HG03103 (cell line): ENCODE data around the gene CTSD.

Experiments
- ATAC-seq: cut with Tn5 transposase; IDR thresholded peaks from one replicate; pipeline ENCODE4 v1.9.1; 2021; ENCODE audit warnings: low read depth; ENCODE audit not compliant: unreplicated experiment

CTSD gene

GRCh38 chr11:1746511-1746931, 17.2 kb downstream of the CTSD start:
- no peak for ATAC-seq

DNA sequence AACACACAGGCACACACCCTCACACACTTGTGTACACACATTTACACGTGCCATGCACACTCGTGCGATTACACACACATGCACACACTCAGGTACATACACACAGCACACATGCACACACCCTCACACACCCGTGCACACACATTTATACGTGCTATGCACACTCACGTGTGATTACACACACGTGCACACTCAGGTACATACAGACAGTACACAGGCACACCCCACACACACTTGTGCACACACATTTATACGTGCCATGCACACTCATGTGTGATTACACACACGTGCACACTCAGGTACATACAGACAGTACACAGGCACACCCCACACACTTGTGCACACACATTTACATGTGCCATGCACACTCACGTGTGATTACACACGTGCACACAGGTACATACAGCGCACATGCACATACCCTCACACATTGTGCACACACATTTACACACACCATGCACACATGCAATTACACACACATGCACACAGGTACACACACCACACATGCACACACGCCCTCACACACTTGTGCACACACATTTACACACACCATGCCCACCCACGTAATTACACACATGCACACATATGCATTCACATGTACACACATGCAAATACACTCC, 17.9 kb downstream of the CTSD start:
- ATAC-seq, result no peak

- ATAC-seq, result no peak
Measured at GRCh38 chr11:1744891-1745700, 18.6 kb downstream of the CTSD start.

DNA sequence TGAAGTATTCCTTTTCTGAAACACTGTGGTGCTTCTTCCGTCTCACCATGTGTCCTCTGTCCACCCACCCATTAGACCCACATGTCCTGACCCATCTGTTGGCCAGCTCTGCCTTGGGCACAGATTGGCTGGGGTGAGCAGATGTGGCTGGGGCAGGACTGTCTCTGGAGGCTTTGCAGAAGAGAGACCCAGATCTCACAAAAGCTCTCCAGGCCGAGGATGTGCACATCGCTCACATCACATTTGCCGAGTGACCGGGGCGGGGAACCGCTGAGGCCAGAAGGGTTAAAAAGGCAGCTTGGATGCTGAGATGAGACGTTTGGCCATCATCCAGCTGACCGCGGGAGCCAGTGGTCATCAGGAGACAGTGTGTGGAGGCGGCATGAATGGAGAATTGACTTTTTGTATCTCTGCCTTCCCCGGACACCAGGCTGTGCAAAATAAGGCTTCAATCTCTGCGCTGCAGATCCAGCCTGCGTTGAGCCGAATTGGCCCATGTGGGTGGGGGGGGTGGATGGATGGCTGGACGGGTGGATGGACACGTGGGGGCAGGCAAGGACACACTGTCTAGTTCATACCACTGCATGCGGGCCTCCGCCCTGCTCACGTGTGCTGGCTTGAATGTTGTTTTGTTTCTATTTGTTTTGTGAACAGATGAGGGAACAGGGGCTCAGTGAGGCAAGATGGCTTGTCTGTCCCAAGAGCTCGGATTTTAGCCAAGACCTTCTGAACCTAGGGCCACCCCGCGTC, 19.4 kb downstream of the CTSD start:
- ATAC-seq, result no peak

GRCh38 chr11:1743585-1744136, 20.1 kb downstream of the CTSD start:
- no peak for ATAC-seq

DNA sequence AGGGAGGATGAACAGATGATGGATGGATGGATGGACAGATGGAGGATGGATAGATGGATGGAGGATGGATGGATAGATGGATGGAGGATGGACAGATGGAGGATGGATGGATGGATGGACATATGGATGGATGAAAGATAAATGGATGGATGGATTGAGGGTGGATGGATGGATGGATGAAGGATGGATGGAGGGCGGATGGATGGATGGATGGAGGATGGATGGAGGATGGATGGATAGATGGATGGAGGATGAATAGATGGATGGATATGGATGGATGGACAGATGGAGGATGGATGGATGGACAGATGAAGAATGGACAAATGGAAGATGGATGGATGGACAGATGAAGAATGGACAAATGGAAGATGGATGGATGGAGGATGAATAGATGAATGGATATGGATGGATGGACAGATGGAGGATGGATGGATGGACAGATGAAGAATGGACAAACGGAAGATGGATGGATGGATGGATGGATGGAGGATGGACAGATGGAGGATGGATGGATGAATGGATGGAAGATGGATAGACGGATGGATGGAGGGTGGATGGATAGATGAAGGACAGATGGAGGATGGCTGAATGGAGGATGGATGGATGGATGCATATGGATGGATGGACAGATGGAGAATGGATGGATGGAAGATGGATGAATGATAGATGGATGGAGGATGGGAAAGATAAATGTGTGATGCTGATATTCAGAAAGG, 20.7 kb downstream of the CTSD start:
- no peak for ATAC-seq

DNA sequence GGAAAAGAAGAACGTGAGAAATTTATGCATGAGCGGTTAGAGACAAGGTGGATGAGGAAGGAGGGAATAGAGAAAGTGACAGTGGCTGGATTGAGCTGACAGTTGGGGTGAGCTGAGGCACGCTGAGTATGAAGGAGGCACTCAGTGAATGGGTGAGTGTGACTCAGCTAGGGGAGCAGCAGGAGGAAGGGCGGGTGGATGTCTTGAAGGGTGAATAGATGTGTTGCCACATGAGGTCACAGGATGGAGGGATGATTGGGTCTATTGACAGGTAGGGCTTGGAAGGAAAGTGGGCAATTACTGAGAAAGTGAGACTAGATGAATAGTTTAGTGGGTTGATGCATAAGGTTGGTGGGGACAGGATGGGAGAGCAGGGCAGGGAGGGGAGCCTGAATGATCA, 21.4 kb downstream of the CTSD start:
- no peak for ATAC-seq

DNA sequence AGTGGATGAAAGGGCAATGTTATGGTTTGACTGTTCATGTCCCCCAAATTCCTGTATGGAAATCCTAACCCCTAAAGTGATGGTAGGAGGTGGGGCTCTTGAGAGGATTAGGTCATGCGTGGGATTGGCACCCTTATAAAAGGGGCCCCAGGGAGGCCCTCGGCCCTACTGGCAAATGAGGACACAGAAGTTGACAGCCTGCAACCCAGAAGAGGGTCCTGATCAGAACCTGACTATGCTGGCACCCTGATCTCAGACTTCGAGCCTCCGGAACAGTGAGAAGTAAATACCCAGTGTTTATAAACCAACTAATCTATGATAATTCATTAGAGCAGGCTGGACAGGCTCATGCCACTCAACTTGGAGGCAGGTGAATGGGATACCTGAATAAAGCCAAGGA, 22.0 kb downstream of the CTSD start:
- no peak for ATAC-seq

DNA sequence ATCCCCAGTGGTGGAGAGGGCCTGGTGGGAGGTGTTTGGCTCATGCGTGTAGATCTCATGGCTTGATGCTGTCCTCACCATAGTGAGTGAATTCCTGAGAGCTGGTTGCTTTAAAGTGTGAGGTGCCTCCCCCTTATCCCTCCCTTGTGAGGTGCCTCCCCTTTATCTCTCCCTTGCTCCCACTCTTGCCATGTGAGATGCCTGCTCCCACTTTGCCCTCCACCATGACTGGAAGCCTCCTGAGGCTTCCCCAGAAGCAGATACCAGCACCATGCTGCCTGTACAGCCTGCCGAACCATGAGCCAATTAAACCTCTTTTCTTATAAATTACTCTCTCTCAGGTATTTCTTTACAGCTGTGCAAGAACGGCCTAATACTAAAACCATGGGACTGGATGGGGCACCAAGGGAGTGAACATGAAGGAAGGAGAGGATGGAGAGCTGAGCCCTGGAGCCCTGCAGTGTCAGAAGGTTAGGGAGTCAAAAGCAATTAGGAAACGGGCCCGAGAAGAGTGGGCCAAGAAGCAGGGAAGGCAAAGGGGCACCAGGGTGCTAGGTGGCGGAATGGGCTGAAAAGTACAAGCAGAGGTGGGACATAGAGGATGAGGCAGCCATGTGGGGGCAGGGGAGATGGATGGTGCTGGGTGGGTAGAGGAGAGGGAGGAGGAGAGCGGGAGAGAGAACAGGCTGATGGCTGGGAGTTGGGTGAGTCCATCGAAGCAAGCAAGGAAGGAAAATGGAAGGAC, 22.8 kb downstream of the CTSD start:
- no peak for ATAC-seq

DNA sequence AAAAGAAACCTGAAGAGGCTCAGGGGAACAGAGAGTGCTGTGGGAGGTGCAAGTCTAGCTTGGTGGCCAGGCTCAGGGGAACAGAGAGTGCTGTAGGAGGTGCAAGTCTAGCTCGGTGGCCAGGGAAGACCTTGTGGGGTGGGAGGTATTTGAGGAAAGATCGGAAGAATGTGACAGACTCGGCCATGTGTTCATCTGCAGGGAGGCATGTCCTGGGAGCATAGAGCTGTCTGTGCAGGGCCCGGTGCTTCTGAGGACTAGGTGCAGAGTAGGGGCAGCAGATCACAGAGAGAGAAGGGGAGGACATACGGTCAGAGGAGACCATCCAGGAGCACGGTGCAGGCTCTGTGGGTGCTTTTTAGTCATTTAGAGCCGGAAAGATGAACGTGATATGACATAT, 24.2 kb downstream of the CTSD start:
- ATAC-seq, result no peak

DNA sequence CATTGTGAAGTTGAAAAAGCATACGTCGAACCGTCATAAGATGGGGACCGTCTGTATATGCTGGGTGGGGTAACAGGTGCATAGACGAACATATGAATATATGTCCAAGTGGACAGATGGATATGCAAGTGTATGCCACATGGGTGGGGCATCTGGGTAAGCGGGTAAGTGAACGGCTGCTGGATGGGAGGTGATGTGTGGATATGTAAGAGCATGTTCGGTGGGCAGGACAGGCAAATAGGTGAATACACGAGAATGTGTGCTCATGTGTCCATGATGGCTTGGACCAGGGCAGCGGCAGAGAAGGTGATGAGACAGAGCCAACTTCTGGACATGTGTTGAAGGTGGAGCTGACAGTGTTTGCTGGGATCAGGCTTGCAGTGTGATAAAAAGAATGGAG, 25.3 kb downstream of the CTSD start:
- no peak for ATAC-seq

DNA sequence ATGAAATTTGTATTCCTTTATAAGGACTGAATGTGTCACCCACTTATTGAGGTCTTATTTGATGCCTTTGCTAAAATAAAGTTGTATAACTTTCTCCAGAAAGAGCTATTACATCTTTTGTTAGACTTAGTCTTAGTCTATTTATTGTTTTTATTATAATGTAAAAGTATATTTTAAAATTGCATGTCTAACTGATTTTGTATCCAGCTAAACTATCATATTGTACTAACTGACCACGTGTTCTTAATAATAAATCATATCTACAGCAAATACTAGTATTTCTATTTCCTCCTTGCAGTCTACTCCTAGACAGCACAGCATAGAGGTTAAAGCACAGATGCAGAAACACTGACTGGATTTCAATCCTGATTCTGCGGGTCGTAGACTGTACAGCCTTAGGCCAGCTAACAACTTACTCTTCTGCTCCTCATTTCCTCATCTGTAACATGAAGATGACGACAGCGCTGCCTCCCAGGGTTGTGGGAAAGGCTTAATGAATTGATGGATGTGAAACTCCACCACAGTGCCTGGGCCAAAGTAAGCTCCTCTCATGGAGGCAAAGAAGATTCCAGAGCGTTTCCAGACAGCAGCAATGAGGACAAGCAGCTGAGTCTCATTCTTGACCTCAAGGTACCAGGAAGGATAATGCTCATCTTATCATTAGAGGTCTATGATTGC, 26.5 kb downstream of the CTSD start:
- ATAC-seq, result no peak

- ATAC-seq, result no peak
Measured at GRCh38 chr11:1736447-1736992, 27.2 kb downstream of the CTSD start.

DNA sequence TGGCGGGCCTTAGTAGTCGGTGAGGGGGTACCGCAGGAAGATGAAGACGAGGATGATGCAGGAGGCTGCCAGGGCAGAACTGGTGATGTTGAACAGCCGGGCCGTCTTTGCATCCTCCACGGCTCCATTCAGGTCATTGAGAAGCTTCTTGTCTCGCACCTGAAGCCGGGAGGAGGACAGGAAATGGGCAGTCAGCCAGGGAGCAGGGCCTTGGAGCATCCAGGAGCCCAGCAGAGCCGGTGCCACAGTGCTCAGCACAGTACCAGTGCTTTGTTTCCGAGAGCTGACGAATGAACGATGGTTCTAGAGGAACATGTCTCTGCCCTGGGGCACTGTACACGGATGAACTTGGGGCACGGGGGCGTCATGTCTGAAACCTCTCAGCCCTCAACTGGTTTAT, 28.5 kb downstream of the CTSD start:
- no peak for ATAC-seq

DNA sequence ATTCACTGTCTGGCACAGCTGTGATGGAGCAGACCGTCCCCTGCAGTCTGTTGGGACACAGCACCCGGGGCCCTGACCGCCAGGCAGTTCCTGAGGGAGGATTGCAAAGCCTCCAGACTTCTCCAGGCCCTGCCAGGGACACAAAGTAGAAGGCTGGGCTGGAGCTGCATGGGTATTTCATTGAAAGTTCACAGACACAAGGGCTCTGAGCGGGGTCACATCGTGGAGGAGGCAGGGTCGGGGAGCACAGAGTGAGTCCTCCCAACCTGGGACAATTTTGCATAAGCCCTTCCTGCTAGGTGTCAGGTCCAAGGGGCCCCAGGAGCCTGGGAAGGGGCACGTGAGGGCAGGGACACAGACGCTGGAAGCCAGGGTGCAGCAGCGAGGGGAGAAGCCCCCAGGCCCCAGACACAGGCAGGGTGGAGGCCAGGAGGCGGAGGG, 29.1 kb downstream of the CTSD start:
- ATAC-seq, result no peak

DNA sequence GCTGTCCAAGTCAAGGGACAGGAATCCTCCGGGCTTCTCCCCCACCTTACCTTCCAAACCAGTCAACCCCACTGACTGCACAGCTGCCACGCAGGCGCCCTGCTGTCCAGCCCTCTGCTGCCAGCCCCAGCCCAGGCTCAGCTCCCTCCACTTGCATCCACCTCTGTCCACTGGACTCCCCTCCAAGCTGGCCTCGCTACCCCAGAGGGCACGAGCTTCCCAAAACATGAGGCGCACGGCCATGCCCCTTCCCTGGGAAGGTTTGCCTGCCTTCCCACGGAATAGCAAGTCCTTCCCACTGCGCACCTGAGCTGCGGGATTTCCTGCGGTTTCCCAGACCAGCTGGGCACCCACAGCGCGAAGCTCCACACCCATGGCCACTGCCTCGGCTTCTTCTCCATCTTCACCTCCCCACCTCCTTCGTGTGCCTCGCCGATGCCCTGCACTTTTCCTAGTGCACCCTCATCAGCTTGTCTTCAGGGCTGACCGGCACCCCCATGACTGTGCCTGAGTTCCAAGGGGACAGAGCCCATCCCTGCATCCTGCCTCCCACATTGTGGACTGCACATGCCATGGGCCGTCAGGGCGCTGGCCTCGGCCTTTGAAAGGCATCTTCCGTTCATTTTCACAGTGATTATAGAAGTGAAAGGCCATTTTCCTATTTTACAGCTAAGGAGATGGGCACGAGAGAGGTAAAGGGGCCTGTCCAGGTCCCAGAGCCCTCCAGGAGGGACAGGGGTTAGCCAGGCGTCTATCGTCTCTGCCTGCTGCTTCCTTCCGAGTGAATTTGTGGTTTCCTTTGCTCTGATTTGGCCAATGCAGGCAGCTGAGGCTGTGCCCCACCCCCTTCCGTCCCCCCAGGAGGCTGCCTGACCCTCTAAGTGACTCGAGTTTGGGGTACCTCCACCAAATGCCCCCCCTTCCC, 29.7 kb downstream of the CTSD start:
- ATAC-seq, result no peak

DNA sequence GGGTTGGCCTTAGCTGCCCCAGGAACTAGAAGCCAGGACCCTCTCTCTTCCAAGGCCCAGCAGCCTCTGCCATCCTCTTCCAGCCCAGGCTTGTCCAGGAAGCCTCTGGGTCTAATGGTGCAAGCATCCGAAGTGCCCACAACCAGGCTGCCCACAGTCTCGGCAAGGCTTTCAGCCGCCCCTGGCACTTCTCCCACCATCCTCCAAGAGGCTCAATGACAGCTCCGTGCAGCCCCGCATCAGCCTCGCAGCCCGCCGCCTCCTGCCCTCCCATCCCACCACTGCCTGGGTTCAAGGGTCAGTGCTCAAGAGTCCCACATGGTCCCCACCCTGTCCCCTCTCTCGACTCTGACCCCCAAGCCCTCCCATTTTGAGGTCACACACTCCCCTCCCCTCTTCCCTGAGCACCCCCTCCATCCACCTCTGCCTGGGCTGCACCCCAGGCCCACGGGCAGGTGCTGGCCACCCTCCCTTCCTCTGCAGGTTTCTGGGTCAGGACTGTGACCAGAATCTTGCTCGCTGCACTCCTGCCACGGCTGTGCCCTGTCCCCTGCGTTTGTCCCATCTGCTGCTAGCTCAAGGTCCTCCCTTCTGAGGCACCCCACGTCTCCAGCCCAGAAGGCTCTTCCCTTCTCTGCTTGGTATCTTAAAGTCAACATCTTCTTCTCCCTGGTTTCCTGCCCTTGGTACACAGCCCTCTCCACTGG, 30.6 kb downstream of the CTSD start:
- ATAC-seq, result no peak
